Body of pancreas (tissue), 4 donors: Measurements from ENCODE around the gene FURIN.

ENCODE experiments used
- POLR2A ChIP-seq, 3 donors: fragments of 450-650 bp; IDR thresholded peaks; one replicate each; pipeline ENCODE4 v1.6.1; 2016; ENCODE audit warnings: antibody characterized with exemption in 3 of 3, mild to moderate bottlenecking in 2 of 3
- TF ChIP-seq, protein P1 (sequence below), 7 experiments: fragments of 450-650 bp in 4 of 7; fragments of 200-600 bp in 3 of 7; sonication (generic) in 3 of 7; IDR thresholded peaks; one replicate each; pipeline ENCODE4 v1.5.1; 2016 to 2019; ENCODE audit warnings: antibody characterized with exemption in 7 of 7

DNA sequence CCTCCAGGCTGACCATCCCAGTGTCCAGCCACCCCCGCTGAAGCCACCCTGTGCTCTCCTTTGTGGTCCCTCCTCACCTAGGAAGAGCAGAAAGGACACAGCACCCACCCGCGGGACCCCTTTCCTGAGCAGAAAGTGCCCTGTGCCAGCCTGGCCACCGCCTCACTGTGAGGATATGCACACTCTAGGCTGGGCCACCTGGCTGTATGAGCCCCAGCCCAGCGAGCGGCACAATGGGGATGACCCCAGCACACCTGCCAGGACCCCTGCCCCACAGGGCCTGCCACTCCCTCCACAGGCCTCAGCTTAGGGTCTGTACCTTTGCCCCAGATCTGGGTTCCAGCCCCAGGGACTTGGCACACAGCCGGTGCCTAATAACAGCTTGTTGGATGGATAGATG lies 47.9 kb upstream of the FURIN start:
- TF ChIP-seq, protein P1, sequence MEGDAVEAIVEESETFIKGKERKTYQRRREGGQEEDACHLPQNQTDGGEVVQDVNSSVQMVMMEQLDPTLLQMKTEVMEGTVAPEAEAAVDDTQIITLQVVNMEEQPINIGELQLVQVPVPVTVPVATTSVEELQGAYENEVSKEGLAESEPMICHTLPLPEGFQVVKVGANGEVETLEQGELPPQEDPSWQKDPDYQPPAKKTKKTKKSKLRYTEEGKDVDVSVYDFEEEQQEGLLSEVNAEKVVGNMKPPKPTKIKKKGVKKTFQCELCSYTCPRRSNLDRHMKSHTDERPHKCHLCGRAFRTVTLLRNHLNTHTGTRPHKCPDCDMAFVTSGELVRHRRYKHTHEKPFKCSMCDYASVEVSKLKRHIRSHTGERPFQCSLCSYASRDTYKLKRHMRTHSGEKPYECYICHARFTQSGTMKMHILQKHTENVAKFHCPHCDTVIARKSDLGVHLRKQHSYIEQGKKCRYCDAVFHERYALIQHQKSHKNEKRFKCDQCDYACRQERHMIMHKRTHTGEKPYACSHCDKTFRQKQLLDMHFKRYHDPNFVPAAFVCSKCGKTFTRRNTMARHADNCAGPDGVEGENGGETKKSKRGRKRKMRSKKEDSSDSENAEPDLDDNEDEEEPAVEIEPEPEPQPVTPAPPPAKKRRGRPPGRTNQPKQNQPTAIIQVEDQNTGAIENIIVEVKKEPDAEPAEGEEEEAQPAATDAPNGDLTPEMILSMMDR (IDR thresholded peaks at IDR 0.05) = no peak
- no peak for TF ChIP-seq POLR2A (IDR thresholded peaks at IDR 0.05)
